Measurements from ENCODE around the gene OTX1. TPM values are rescaled to one million over a fixed set of nuclear protein-coding genes. Genes with fewer than 3 reads are reported as not detected.

The OTX1 gene
- total and polyA plus RNA-seq, 9 of the 15 experiments (the other 6 are each of a cell fraction or from before 2014, with no cell fraction given), result 0.18 to 7.1 (median 0.58) TPM

- no peak overlapping the region for H3K27ac ChIP-seq (ENCODE audit: extremely low read depth, low read depth, low read length)
- no peaks in the 10 kb centered on the region for H3K4me1 ChIP-seq (replicated peaks in 1 of 2; ENCODE audit: control insufficient read depth in 2 of 2, insufficient read depth in 2 of 2, low read length in 2 of 2)
- peaks cover 8% of the 10 kb centered on the region; the same call in 1 of the 2 replicates for H3K9me3 ChIP-seq (replicated peaks; ENCODE audit: control insufficient read depth, insufficient read depth, low read depth, low read length)
- intact Hi-C loops (cut with micrococcal nuclease) (no loop called here), in situ Hi-C loops (cut with MboI) (no loop called here)
- DNase-seq (ENCODE audit: extremely low read depth in 1 of 4, low spot score in 3 of 4) (no peak), FAIRE-seq (no peak), ATAC-seq (no peak)
- H3K4me3 ChIP-seq, result no peak overlapping the region
- no peaks in the 10 kb centered on the region for H3K27me3 ChIP-seq (ENCODE audit: control insufficient read depth in 2 of 2, insufficient read depth in 2 of 2, low read length in 2 of 2)
- WGBS (ENCODE audit: insufficient coverage, low coverage, missing lambda C conversion rate), result 59% methylated on average over 12 of the region's 39 CpGs
- no peak overlapping the region for H3K4me2 ChIP-seq (ENCODE audit: insufficient read depth, low read length)
- H3K9ac ChIP-seq (ENCODE audit: insufficient read depth in 1 of 2, low read depth in 2 of 2, low read length in 2 of 2), result no peak overlapping the region
- H3K9me1 ChIP-seq (ENCODE audit: control insufficient read depth, insufficient read depth, low read length), result no peaks in the 10 kb centered on the region
- H4K20me1 ChIP-seq (replicated peaks; ENCODE audit: control insufficient read depth, insufficient read depth, low read length), result no peaks in the 10 kb centered on the region
- CTCF ChIA-PET (ENCODE audit: low intra/inter-chr PET ratio), result no interaction called here
- no TSS peak for BruUV-seq (replicated peaks)
- no peak overlapping the region for H2AFZ ChIP-seq (ENCODE audit: low read depth, low read length)
- no peaks in the 10 kb centered on the region for H3K79me2 ChIP-seq (ENCODE audit: control insufficient read depth, insufficient read depth, low read length)
- POLR2A ChIA-PET, result no interaction called here
- TF ChIP-seq PREB (CRISPR knock-in tag; IDR thresholded peaks at IDR 0.05) (no peak), POLR2A (conservative IDR thresholded peaks at IDR 0.05) (no peak), GABPA (tag; conservative IDR thresholded peaks at IDR 0.05; ENCODE audit: low read depth) (no peak), ETV1 (tag; conservative IDR thresholded peaks at IDR 0.05; ENCODE audit: low read depth) (no peak), LARP7 (IDR thresholded peaks at IDR 0.05) (no peak), RAD51 (IDR thresholded peaks at IDR 0.05; ENCODE audit: borderline replicate concordance, low read depth) (no peak), TAF1 (IDR thresholded peaks at IDR 0.05; ENCODE audit: control insufficient read depth, extremely low read depth, insufficient read depth, low read length, severe bottlenecking) (no peak), ZNF253 (CRISPR knock-in tag; conservative IDR thresholded peaks at IDR 0.05) (no peak), ZNF57 (CRISPR knock-in tag; IDR thresholded peaks at IDR 0.05) (no peak), NFRKB (IDR thresholded peaks at IDR 0.05; ENCODE audit: low read depth) (no peak), PCBP2 (IDR thresholded peaks at IDR 0.05; ENCODE audit: low read depth, low read length, poor library complexity, severe bottlenecking) (no peak), ATF4 (CRISPR knock-in tag; IDR thresholded peaks at IDR 0.05) (no peak), TRIM25 (IDR thresholded peaks at IDR 0.05; ENCODE audit: borderline replicate concordance) (no peak), SIN3B (IDR thresholded peaks at IDR 0.05; ENCODE audit: low read depth) (no peak), SMARCA4 (IDR thresholded peaks at IDR 0.05) (no peak), MLLT1 (IDR thresholded peaks at IDR 0.05) (no peak), PHB (CRISPR knock-in tag; IDR thresholded peaks at IDR 0.05) (no peak), HBP1 (CRISPR knock-in tag; IDR thresholded peaks at IDR 0.05) (no peak)
- peaks cover 23% of the 10 kb centered on the region; the same call in 1 of the 3 replicates for H3K36me3 ChIP-seq (ENCODE audit: control insufficient read depth, insufficient read depth, low read length)
These were observed 9.3 kb downstream of the OTX1 start for GRCh38 chr2:63059793-63060471.
